CD1c-positive myeloid dendritic cell (primary cell): ENCODE results near the gene CCDC85C.

ENCODE experiments used
- DNase-seq: peaks from one replicate; pipeline ENCODE4 v3.0.0-alpha.2; 2016; ENCODE audit errors: extremely low spot score

Gene CCDC85C

DNA sequence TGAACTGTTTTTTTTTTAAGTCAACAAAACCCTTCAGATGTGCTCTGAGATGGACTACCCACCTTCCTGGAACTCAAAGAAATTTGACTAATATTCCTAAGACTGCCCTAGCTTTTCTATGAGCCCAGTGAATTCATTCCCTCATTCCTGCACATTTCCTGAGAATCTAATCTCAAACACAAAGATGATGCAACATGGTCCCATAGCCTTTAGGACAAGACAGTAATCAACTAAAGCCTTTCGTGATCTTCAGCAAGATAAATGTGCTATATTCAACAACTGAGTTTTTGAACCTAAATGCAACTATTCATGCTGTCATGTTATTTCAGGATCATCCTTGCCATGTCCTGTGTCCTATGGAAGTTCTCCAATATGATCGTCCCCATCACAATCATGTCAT, 128.3 kb downstream of the CCDC85C start:
- no peak for DNase-seq

DNA sequence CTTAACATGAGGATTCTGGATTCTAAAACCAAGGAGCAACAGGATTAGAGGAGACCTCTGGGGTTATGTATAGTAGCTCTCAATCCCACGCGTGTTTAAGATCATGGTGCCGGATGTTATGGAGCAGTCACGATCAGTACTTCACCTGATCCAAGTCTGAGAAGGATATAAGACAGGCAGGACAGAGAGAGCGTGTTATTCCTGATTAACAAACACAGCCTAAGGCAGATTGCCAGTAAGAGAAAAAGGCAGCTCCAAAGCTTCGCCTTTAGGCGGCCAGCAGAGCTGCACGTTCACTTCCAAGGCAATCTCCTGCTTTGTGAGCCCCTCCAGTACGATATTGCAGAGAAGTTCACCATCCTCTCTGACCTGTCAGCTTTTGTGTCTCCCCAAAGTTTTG, 128.8 kb downstream of the CCDC85C start:
- DNase-seq: no peak

DNA sequence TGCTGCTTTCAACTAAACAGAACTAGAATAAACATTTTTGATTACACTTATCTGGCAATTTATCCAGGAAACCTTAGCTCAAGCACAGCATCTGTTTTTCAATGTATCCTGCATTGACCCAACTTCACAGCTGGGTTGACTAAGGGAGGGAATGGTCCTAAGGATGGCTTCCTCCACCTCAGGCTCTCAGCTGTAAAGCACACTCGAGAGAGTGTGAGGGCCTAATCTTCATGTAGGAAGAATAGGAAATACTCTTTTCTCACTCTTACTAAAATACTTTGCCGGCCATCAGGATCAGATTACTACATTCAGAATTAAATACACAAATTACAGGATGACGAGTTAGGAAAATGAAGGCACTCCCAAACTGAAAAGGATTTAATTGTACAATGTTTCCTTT, 130.5 kb downstream of the CCDC85C start:
- no peak for DNase-seq

DNA sequence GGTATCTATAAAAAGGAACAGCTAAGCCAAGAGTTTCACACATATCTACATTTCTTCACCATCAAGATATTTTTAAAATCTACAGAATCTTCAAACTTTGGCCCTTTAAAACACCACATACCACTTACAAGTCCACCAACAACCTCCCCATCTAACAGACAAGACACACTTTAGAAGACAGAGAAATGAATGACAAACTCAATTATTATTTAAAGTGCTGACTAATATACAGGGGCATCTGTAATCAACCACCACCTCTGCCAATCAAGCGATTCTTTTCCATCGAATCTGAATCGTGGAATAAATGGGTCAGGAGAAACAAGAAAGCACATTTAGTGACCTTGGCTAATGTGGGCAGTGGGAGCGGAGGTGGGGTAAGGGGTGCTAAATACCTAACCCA, 131.1 kb downstream of the CCDC85C start:
- no peak for DNase-seq

DNA sequence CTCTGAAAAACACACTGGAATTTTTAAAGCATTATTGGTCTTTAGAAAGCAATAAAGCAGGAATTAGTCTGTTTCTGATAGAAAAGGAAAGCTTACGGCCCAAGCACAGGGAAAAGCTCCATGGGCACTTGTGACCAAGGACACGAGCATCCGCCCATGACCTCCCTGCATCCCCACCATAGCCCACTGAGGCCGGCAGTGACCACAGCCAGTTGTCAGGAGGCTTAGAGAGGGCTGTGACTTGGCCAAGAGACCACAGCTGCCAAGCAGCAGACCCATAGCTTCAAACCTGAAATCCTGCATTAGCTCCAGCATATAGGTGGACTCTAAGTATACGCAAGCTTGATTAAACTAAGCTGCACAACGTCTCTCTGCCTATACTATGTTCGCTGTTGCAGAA, 132.3 kb downstream of the CCDC85C start:
- no peak for DNase-seq

DNA sequence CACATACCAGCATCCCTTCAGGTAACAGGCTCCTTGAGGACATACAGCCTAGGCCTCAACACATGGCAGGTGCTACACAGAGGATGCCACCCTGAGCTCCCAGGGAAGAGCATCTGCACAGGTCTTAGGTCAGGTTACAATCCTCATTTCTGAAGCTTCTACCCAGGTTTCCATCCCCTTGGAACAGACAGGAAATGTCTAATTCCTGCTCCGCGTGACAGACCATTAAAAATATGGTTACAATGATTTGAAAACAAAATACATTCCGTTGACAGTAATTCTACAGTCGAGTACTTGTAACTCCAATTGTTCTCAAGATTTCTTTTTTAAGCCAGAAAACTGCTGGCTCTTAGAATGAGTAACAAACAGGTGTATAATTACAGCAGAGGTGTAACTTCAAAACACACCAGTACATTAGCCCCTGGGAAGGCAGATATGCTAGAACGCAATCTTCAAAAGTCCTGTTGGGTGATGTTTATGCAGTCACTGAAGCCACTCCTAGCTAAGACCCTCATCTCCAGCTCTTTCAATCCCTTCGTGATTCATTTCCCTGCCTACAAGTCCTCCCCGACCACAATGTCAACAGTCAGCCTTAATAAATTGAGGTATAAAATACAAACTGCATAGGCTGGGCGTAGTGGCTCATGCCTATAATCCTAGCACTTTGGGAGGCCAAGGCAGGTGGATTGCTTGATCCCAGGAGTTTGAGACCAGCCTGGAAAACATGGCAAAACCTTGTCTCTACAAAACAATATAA, 135.0 kb downstream of the CCDC85C start:
- no peak for DNase-seq

DNA sequence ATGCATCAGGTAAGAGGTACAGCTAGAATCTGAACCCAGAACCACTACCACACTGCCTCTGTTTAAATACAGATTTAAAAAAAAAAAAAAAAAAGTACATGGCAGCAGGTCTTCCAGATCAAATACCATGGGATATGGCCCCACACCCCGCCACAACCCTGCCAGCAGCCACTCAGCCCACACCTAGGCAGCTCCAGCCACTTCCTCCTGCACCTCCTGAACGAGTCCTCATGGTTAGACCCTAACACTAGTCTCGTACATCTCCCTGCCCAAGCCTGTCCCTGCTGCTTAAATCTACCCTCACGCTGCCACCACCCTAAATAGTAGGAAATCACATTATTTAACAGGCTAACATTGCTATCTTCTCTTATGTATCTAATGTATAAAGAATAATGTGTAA, 135.9 kb downstream of the CCDC85C start:
- no peak for DNase-seq

DNA sequence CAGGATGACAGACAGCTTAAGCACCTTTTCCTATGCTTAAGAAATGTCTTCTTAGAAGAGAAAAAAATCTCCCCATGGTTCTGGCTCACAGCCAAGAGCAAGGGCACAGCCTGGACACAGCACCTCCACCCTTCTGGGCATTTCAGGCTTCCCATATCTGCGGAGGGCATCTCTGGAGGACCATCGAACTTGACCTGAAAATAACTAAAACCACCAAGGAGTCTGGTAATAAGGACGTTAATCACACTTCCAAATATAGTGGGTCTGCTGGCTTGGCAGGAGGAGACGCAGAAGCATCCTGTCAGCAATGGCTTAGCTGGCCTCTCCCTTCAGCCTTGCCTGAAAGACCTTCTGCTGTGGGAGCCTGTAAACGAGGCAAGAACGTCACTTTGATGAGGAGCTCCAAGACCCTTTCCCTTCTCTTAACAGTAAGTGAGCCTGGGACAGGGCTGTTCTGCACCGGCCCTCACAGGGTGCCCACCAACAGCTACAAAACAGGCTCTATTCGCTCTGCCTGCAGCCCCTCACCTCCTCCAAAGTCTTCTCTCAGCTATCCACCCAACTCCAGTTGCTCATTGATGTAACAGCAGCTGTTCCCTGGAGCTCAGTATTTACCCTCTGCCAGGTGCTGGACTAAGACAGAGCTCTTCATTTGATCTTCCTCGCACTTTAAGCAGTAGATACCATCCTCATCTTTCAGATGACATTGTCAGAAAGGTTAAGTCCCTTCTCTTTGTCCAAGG, 136.5 kb downstream of the CCDC85C start:
- DNase-seq: no peak

DNA sequence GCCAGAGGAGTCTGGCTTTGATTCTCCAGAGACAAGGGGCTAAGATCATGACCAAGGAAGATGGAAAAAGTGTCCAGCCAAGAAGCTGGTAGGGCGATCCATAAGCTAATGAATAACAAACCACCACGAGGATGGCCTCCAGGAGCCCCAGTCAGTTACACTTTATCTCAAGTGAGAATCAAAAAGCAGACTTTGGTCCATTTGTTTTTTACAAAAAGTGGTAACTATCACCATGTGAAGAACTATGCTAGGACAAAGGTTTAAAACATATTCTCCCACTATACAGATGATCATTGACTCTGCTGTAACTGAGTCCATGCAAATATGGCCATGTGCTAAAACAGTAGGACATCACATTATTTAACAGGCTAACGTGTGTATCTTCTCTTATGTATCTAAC, 137.2 kb downstream of the CCDC85C start:
- no peak for DNase-seq

DNA sequence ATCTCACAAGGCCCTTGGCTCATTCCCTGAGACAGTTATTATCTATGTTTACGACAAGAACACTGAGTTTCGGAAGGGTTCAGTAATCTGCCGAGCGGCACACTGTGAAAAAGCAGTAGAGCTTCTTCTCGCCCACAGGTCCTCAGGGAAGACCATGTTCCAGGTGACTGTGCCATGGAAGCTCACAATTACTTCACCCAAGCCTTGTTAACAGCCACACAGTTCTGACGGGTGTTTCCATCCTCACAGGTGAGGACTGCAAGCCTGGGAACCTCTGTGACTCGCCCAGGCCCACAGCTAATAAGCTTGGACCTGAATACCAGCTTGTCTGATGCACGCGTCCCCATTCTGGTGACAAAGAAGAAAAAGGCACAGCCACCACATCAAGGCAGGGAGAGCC, 138.7 kb downstream of the CCDC85C start:
- no peak for DNase-seq

DNA sequence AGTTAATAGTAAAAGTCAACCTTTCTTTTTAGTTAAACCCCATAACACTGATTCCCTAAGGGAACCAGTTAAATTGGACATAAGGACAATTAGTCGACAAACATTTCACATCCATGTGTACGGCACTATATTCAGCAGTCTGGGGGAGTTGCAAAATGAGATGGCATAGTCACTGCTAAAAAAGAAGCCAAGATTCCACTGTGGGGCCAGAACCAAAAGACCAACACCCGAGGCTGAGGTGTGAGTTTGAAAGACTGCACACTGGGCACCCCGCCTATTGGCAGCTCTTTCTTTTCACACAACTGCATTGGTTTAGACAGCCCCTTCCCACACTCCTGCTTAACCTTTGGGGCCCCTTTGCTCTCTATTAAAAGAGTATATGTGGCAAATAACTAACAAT, 140.0 kb downstream of the CCDC85C start:
- no peak for DNase-seq

DNA sequence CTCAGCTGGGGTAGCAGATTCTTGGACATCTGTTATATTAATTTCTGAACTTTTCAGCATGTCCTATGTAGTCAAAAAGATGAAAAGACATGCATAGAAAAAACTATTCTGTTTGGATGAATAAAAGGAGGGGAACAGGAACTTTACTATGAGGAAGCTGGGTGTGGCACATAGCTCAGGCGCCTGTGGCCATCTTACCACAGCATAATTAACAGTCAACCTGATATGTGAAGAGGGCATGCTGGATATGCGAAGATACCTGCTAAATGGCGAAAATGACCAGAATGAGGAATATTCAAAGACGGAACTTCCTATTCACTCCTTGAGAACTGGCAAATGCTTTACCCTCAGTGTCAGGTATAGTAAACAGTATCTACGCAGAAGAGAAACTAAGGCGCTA, 141.8 kb downstream of the CCDC85C start:
- no peak for DNase-seq

DNA sequence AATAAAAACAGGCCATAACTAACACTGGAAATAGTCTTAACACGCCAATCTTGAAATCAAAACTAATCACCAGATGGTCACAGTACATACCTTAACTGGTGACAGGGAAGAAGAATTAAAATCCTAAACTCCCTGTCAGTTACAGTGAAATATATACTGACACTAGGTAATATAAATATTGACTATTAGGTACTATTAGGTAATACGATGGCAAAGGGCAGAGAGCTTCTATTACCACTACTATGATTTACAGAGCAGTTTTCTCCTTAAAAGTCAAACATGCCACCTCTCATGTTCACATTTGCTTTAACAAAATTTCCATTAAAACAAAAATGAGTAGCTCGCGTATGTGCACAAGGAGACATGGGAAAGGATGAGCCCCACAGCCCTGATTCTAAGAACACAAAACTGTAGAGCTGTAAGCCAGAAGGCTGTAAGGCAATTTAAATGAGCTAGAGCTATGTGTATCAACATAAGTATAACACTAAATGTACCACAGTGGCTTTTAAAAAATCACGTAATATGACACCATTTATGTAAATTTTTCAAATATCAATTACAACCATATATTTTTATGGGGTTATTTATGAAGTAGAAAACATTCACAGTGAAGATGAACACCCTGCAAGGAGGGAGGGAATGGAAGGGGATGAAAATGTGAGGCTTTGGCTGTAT, 142.5 kb downstream of the CCDC85C start:
- no peak for DNase-seq

DNA sequence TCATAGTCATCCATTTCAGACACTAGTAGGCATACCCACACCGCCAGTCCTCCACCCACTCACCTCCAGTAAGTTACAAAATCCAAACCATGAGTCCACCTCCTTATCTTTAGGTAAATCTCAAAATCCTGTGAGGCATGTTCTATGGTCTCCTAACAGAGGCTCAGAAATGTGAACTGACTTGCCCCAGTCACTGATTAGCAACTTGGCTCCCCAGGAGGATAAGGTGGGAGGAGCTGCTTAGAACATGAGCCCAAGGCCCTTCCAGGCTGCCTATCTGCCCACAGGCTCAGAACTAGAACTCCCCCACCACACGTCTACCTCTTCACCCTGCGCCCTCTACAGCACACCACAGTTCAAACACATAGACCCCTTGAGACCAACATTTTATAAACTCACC, 143.2 kb downstream of the CCDC85C start:
- DNase-seq: no peak

DNA sequence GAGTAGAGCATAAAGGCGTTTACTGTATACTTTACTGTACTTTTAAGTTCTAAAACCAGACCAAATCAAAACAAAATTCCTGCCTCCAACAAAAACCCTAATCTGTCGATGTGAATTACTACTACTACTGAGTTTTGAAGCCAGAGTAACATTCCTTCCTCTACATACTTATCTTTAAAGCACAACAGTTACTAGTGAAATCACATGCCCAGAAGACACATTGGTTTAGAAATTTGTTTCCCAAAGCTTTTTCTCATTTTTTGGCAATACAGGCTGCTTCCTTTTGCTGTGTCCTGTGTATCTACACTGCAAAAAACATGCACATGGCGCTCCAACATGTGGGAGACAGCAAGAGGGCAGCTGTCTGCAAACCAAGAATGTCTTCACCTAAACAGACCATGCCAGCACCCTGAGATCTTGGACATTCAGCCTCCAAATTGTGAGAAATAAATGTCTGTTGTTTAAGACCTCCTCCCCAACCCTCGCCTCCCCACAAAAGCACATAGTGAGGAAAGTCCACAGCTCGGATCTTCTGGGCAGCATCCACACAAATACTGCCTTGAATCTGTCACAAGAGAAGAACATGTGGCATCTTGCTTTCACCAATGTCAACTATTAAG, 144.4 kb downstream of the CCDC85C start:
- no peak for DNase-seq

DNA sequence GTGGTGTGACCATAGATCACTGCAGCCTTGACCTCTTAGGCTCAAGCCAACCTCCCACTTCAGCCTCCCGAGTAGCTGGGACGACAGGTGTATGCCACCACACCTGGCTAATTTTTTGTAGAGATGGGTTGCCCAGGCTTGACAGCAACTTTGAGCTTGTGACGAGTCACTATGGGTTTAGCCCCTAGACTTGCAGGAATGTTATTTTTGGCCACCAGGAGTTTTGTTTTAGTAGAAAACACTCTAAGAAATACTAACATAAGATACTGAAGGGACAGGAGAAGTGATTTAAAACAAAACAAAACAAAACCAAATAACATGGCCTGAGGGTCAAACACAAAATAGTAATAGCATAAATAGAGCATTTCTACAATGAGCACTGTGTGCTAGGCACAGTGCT, 149.8 kb downstream of the CCDC85C start:
- DNase-seq: no peak

DNA sequence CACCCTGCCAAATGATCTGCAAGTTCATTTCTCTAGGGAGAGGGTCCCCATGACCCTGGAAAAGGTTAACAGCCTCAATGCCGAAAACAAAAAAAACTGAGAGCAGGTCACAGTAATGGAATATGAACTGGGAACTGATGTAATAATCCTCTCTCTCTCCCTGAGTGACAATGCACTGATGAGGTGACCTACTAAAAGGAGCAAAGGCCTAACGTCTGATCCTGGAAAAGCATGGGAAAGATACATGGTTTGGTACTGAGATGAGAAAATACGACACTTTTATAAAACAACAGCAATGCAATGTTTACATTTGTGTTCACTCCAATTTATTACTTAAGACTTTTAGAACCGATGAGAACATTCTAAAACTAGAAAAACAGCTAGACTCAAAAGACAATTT, 151.0 kb downstream of the CCDC85C start:
- no peak for DNase-seq

DNA sequence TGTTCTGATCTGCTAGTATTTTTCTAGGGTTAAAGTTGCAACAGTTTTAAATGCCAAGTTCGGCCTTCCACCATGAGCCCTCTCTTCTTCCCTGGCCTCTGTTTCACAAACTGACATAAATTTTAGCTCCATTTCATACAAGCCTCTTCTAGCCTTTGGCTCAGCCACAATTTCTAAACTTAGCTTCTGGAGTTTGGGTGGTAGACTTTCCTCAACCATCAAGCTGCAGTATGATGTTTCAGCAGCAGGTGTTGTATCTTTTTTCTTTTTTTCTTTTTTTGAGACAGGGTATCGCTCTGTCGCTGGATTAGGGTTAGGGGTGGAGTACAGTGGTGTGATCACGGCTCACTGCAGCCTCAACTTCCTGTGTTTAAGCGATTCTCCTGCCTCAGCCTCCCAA, 152.8 kb downstream of the CCDC85C start:
- DNase-seq: no peak

DNA sequence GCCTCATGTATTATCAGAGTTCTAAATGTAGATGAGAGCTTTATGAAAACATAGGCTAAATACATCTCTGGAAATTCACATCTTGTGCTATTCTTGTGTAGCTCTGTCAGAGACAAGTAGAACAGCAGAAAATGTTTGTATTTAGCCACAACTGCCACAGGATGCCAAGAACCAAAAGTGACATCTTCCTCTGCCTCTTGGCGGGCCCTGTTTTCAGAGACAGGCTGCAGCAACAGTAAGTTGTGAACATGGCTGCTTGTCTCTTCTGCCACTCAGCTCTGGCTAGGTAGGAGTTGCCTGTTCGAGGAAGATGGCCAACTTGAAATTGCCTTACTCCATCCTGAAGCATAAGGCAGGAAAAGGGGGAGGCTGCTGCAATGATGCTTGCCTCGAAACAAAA, 153.7 kb downstream of the CCDC85C start:
- DNase-seq: no peak
